ENCODE results near the gene USP2. TPM values are rescaled to one million over a fixed set of nuclear protein-coding genes. Genes with fewer than 3 reads are reported as not detected.

Gene USP2
- total and polyA plus RNA-seq, 2 of the 8 experiments (the other 6 are each of a cell fraction or from before 2014, with no cell fraction given) = 2.2 to 6.9 TPM

DNA sequence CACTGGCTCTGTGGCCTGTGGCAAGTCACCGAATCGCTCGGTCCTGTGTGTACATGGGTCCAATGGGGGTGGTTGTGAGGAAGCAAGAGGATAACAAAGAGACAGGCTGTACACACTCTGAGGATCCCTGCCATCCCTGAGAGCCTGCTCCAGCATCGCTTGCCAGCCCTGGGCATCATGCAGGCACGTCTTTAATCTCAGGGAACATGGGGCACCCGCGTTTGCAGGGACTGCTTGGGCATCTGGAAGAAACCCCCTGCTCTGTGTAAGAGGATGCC lies 39.5 kb downstream of the USP2 start:
- no peak for DNase-seq (ENCODE audit: low read depth in 1 of 2, low spot score in 2 of 2)
- Histone ChIP-seq H3K27ac (ENCODE audit: low read depth, low read length) (no peak overlapping the region), H2BK15ac (ENCODE audit: low read length) (peak overlapping the region; percentile 92; the same call in 1 of the 2 replicates), H2AFZ (ENCODE audit: low read length) (no peak overlapping the region), H3K9me3 (ENCODE audit: insufficient read depth in 2 of 2, low read depth in 1 of 2, low read length in 1 of 2) (no peaks in the 10 kb centered on the region), H3K79me1 (ENCODE audit: low read depth, low read length) (peaks cover under 1% of the 10 kb centered on the region; the same call in 1 of the 2 replicates), H2BK120ac (replicated peaks; ENCODE audit: low read depth, low read length) (no peak overlapping the region), H3K9ac (replicated peaks in 1 of 4; ENCODE audit: extremely low read depth in 1 of 4, low read depth in 3 of 4, low read length in 3 of 4) (no peak overlapping the region), H3K27me3 (replicated peaks in 1 of 4; ENCODE audit: control insufficient read depth in 3 of 4, extremely low read depth in 1 of 4, insufficient read depth in 3 of 4, low read length in 3 of 4) (peaks cover 12 to 44% (median 33%) of the 10 kb centered on the region in 4 experiments), H3K18ac (ENCODE audit: extremely low read depth, low read length) (no peak overlapping the region; the same call in 1 of the 2 replicates), H4K91ac (replicated peaks; ENCODE audit: insufficient read length, low read length) (peak overlapping the region; percentile 62), H2BK5ac (ENCODE audit: low read depth, low read length) (no peak overlapping the region), H3K79me2 (ENCODE audit: control insufficient read depth in 1 of 2, insufficient read depth in 2 of 2, low read length in 2 of 2) (peaks cover 0 to 2% of the 10 kb centered on the region in 2 experiments; a peak in 1 of 4 replicates), H4K8ac (ENCODE audit: extremely low read depth, insufficient read depth, low read length) (no peak overlapping the region; the same call in 1 of the 2 replicates), H3K23ac (ENCODE audit: insufficient read length) (no peak overlapping the region), H3K56ac (replicated peaks; ENCODE audit: insufficient read length, low read depth, low read length) (no peak overlapping the region), H3K23me2 (ENCODE audit: low read depth, low read length) (peaks cover 17% of the 10 kb centered on the region; the same call in 1 of the 2 replicates), H3K14ac (ENCODE audit: insufficient read length) (no peak overlapping the region), H2BK20ac (ENCODE audit: low read length) (no peak overlapping the region), H4K5ac (ENCODE audit: insufficient read length, low read depth, low read length) (no peak overlapping the region), H3K4ac (replicated peaks; ENCODE audit: insufficient read length, low read depth, low read length) (no peak overlapping the region), H2AK5ac (ENCODE audit: low read depth, low read length) (peak overlapping the region; percentile 57; the same call in 1 of the 2 replicates), H3K4me2 (ENCODE audit: insufficient read depth in 1 of 2, low read depth in 2 of 2, low read length in 2 of 2) (0 out of 4 replicates have a peak overlapping the region, but pooled peaks of 1 of the 2 experiments have one; percentile 56), H3K36me3 (ENCODE audit: control insufficient read depth in 2 of 4, insufficient read depth in 4 of 4, low read length in 3 of 4) (no peaks in the 10 kb centered on the region), H3K4me3 (ENCODE audit: extremely low read depth in 1 of 4, insufficient read depth in 2 of 4, low read depth in 3 of 4, low read length in 4 of 4) (no peak overlapping the region), H3K4me1 (replicated peaks in 1 of 4; ENCODE audit: control insufficient read depth in 3 of 4, insufficient read depth in 4 of 4, low read length in 3 of 4) (peaks cover 5 to 29% (median 20%) of the 10 kb centered on the region in 4 experiments), H4K20me1 (replicated peaks in 1 of 2; ENCODE audit: control insufficient read depth in 1 of 2, insufficient read depth in 2 of 2, low read length in 2 of 2) (peaks cover 3 to 9% of the 10 kb centered on the region in 2 experiments), H2BK12ac (ENCODE audit: low read depth, low read length) (no peak overlapping the region)
- no peak for FAIRE-seq
- CTCF ChIA-PET (ENCODE audit: partially characterized antibody) = interaction anchor here (0.6 to 20.0 kb wide), 8 partner anchors 8 to 189 kb away, joined by 3 to 463 read pairs (median 22); partner anchors contain the start of genes MCAM and USP2
- 95% methylated on average over 7 of the region's 7 CpGs; no CpG with 5 or more reads in 1 of the 2 experiments for WGBS, 2 experiments (ENCODE audit: extremely low coverage in 1 of 2, insufficient coverage in 1 of 2, insufficient read length in 1 of 2, insufficient replicate concordance in 2 of 2, low coverage in 1 of 2, low lambda C conversion rate in 2 of 2, missing lambda C conversion rate in 1 of 2)
- TF ChIP-seq TAF7 (optimal IDR thresholded peaks at IDR 0.05; ENCODE audit: borderline replicate concordance, low read depth, low read length) (no peak), CHD2 (IDR thresholded peaks at IDR 0.05; ENCODE audit: low read length) (no peak)
- TF ChIP-seq, protein P1, sequence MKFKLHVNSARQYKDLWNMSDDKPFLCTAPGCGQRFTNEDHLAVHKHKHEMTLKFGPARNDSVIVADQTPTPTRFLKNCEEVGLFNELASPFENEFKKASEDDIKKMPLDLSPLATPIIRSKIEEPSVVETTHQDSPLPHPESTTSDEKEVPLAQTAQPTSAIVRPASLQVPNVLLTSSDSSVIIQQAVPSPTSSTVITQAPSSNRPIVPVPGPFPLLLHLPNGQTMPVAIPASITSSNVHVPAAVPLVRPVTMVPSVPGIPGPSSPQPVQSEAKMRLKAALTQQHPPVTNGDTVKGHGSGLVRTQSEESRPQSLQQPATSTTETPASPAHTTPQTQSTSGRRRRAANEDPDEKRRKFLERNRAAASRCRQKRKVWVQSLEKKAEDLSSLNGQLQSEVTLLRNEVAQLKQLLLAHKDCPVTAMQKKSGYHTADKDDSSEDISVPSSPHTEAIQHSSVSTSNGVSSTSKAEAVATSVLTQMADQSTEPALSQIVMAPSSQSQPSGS (IDR thresholded peaks at IDR 0.05; ENCODE audit: low read length) = no peak
- POLR2A ChIA-PET (ENCODE audit: partially characterized antibody) = interaction anchor here (1.3 to 2.5 kb wide), 3 partner anchors 20 to 75 kb away, joined by 3 to 12 read pairs (median 3); partner anchors contain the start of gene MCAM
